ENCODE measurements around the gene XPR1.
A peak's percentile ranks its signal among the peaks of the same experiment; 100 is the strongest.

The XPR1 gene

GRCh38 chr1:180863158-180863775, 231.4 kb downstream of the XPR1 start:
- no peak for DNase-seq (ENCODE audit: low spot score in 2 of 2)
- H3K9me3 Mint-ChIP-seq: no peaks in the 10 kb centered on the region

GRCh38 chr1:180881806-180882509, 250.1 kb downstream of the XPR1 start:
- DNase-seq (ENCODE audit: low spot score in 2 of 2) (no peak), ATAC-seq (peak; percentile 45)
- Mint-ChIP-seq H3K9me3 (no peaks in the 10 kb centered on the region), H3K36me3 (peaks cover 18% of the 10 kb centered on the region), H3K4me3 (no peak overlapping the region), H3K27ac (peak overlapping the region; percentile 24), H3K4me1 (no peaks in the 10 kb centered on the region)

More at GRCh38 chr1:180863158-180863775, 231.4 kb downstream of the XPR1 start:
- no peak overlapping the region for H3K4me3 Mint-ChIP-seq
- peaks cover 19% of the 10 kb centered on the region for H3K36me3 Mint-ChIP-seq
- H3K4me1 Mint-ChIP-seq: no peaks in the 10 kb centered on the region
- no peak overlapping the region for H3K27ac Mint-ChIP-seq
- no peak for ATAC-seq

DNA sequence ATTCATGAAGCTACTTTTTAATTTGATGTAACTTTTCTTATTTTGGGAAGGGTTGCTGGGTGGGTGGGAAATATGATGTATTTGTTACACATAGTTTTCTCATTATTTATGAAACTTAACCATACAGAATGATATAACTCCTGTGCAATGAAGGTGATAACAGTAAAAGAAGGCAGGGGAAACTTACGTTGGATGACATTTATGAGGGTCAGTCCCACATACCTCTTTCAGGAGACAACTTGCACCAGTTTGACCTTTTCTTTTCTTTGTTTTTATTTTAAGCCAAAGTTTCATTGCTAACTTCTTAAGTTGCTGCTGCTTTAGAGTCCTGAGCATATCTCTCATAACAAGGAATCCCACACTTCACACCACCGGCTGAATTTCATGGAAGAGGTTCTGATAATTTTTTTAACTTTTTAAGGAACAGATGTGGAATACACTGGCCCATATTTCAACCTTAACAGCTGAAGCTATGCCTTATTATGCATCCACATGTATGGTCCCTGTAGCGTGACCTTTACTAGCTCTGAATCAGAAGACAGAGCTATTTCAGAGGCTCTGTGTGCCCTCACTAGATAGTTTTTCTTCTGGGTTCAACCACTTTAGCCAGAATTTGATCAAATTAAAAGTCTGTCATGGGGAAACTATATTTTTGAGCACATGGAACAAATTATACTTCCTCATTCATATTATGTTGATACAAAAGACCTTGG, 252.9 kb downstream of the XPR1 start:
- H3K27ac Mint-ChIP-seq: no peak overlapping the region

DNA sequence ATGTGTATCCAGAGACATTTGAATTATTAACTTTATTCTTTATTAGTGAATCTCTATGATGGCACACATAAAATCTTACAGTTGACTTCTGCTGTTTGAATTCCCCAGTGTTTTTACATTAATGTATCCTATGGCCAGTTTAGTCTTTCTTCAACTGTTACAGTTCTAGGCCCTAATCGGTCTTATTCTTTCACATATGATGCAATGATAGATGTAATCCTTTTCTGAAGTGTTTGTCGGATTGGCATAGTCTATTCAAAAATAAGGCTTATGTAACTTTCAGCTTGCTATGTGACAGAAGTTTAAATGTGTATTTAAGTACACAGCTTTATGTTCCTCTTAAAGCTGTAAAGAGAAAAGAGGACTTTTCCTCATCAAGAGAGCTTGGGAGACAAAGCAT, 254.5 kb downstream of the XPR1 start:
- H3K4me1 Mint-ChIP-seq: no peaks in the 10 kb centered on the region
- H3K4me3 Mint-ChIP-seq: no peak overlapping the region
- H3K9me3 Mint-ChIP-seq: no peaks in the 10 kb centered on the region
- no peak for ATAC-seq
- DNase-seq (ENCODE audit: low spot score in 2 of 2): no peak
- peaks cover 18% of the 10 kb centered on the region for H3K36me3 Mint-ChIP-seq
- H3K27ac Mint-ChIP-seq: no peak overlapping the region

More for the DNA sequence above, 252.9 kb downstream of the XPR1 start:
- no peak overlapping the region for H3K4me3 Mint-ChIP-seq
- DNase-seq (ENCODE audit: low spot score in 2 of 2) (no peak), ATAC-seq (no peak)
- H3K4me1 Mint-ChIP-seq: no peaks in the 10 kb centered on the region
- peaks cover 18% of the 10 kb centered on the region for H3K36me3 Mint-ChIP-seq
- no peaks in the 10 kb centered on the region for H3K9me3 Mint-ChIP-seq

DNA sequence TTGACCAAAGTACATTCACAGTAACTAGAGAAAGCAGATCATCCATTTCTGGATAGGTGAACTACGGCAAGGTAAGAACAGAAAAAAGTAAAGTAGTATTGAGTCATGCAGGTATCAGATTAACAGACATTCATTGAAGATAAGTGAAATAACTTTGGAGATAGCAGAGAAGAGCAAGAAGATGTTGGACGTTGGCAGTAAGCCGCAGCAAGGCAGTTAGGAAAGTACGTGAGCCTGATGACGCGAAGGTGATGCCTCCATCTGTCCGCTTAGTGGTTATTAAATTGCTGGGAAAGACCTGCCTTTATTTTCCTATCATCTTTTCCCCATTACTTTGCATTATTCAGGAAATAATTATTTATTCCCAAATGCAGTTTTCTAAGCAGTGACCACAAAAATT, 256.0 kb downstream of the XPR1 start:
- DNase-seq (ENCODE audit: low spot score in 2 of 2): no peak
- H3K27ac Mint-ChIP-seq: no peak overlapping the region

DNA sequence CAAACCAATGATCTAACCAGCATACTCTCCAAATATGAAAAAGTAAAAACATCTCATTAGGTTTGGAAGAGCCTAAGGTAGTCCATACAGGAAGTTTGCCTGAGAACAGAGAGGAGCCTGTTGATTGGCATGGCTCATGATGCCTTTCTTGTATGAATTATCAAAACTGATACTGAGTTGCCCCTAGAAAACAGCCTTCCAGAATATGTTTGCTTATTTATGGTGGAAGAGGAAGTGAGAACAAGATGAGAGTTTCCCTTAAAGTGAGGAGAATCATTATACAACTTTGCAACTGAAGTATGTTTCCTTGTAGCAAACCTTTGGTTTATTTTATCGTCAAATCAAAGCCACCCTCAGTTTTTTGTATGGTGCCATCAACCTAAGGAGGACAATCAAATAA, 257.0 kb downstream of the XPR1 start:
- H3K27ac Mint-ChIP-seq: no peak overlapping the region
- H3K4me1 Mint-ChIP-seq: no peaks in the 10 kb centered on the region
- H3K4me3 Mint-ChIP-seq: no peak overlapping the region
- DNase-seq (ENCODE audit: low spot score in 2 of 2) (no peak), ATAC-seq (no peak)
- no peaks in the 10 kb centered on the region for H3K9me3 Mint-ChIP-seq
- H3K36me3 Mint-ChIP-seq: peaks cover 4% of the 10 kb centered on the region

More for the DNA sequence above, 256.0 kb downstream of the XPR1 start:
- Mint-ChIP-seq H3K9me3 (no peaks in the 10 kb centered on the region), H3K36me3 (peaks cover 11% of the 10 kb centered on the region), H3K4me3 (no peak overlapping the region), H3K4me1 (no peaks in the 10 kb centered on the region)
- no peak for ATAC-seq

DNA sequence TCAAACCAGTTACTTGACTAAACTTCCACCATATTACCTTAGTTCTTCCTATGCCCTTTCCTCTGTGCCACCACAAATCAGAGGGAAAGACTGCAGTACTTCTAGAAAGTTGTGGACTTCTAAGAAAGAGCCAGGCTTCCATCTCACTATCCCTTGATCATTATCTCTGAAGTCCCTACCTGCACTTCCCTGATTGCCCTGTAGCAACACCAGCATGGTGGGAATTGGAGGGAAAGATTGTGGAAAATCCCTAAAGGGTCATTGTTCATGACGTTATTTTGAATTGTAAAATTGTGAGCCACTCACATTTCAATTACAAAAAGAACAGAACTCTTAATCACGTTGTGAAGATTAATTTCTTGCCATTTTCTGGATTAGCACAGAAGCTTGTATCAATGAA, 257.5 kb downstream of the XPR1 start:
- no peak for ATAC-seq
- Mint-ChIP-seq H3K9me3 (no peaks in the 10 kb centered on the region), H3K4me1 (no peaks in the 10 kb centered on the region), H3K27ac (no peak overlapping the region), H3K36me3 (no peaks in the 10 kb centered on the region), H3K4me3 (no peak overlapping the region)
- DNase-seq (ENCODE audit: low spot score in 2 of 2): no peak

DNA sequence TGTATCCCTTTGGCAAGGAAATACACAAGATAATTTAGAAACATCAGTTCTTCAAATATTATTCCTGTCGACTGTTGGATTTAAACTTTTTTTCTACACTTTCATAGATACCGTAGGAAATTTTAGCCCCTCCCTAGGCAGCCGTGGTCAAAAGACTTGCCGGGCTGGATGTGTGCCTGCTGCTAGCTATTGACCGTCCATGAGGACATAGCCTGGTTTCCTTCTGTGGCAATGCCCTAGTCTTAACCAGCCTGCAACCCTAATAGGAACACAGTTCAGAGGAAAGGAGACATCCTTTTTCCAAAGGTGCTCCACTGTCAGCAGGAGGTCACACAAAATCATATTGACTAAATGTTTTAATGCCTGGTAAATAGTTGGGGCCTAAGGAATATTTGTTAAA, 260.4 kb downstream of the XPR1 start:
- DNase-seq (ENCODE audit: low spot score in 2 of 2): no peak
- no peaks in the 10 kb centered on the region for H3K4me1 Mint-ChIP-seq
- no peaks in the 10 kb centered on the region for H3K36me3 Mint-ChIP-seq
- no peak overlapping the region for H3K4me3 Mint-ChIP-seq
- no peak for ATAC-seq
- H3K9me3 Mint-ChIP-seq: no peaks in the 10 kb centered on the region
- H3K27ac Mint-ChIP-seq: no peak overlapping the region

GRCh38 chr1:180892675-180893074, 260.9 kb downstream of the XPR1 start:
- DNase-seq (ENCODE audit: low spot score in 2 of 2): no peak
- Mint-ChIP-seq H3K9me3 (no peaks in the 10 kb centered on the region), H3K36me3 (no peaks in the 10 kb centered on the region), H3K4me1 (no peaks in the 10 kb centered on the region), H3K27ac (no peak overlapping the region), H3K4me3 (no peak overlapping the region)
- no peak for ATAC-seq

- Mint-ChIP-seq H3K4me3 (no peak overlapping the region), H3K36me3 (no peaks in the 10 kb centered on the region), H3K27ac (no peak overlapping the region), H3K4me1 (no peaks in the 10 kb centered on the region), H3K9me3 (no peaks in the 10 kb centered on the region)
- DNase-seq (ENCODE audit: low spot score in 2 of 2): no peak
- no peak for ATAC-seq
Measured at GRCh38 chr1:180893614-180894013, 261.8 kb downstream of the XPR1 start.

GRCh38 chr1:180896161-180896560, 264.3 kb downstream of the XPR1 start:
- Mint-ChIP-seq H3K4me3 (no peak overlapping the region), H3K4me1 (no peaks in the 10 kb centered on the region), H3K9me3 (no peaks in the 10 kb centered on the region), H3K36me3 (no peaks in the 10 kb centered on the region), H3K27ac (no peak overlapping the region)
- ATAC-seq: no peak
- no peak for DNase-seq (ENCODE audit: low spot score in 2 of 2)

GRCh38 chr1:180898441-180899219, 266.8 kb downstream of the XPR1 start:
- H3K4me1 Mint-ChIP-seq: no peaks in the 10 kb centered on the region
- ATAC-seq: no peak
- no peaks in the 10 kb centered on the region for H3K36me3 Mint-ChIP-seq

GRCh38 chr1:180899262-180899661, 267.4 kb downstream of the XPR1 start:
- Mint-ChIP-seq H3K4me3 (no peak overlapping the region), H3K9me3 (no peaks in the 10 kb centered on the region), H3K27ac (no peak overlapping the region), H3K36me3 (no peaks in the 10 kb centered on the region), H3K4me1 (no peaks in the 10 kb centered on the region)
- DNase-seq (ENCODE audit: low spot score in 2 of 2) (no peak), ATAC-seq (no peak)

More at GRCh38 chr1:180898441-180899219, 266.8 kb downstream of the XPR1 start:
- Mint-ChIP-seq H3K4me3 (no peak overlapping the region), H3K9me3 (no peaks in the 10 kb centered on the region), H3K27ac (no peak overlapping the region)
- no peak for DNase-seq (ENCODE audit: low spot score in 2 of 2)

GRCh38 chr1:180901076-180901990, 269.5 kb downstream of the XPR1 start:
- H3K4me1 Mint-ChIP-seq: no peaks in the 10 kb centered on the region
- ATAC-seq: no peak

More at GRCh38 chr1:180901076-180901990, 269.5 kb downstream of the XPR1 start:
- DNase-seq (ENCODE audit: low spot score in 2 of 2): no peak
- Mint-ChIP-seq H3K27ac (no peak overlapping the region), H3K36me3 (no peaks in the 10 kb centered on the region), H3K4me3 (no peak overlapping the region), H3K9me3 (no peaks in the 10 kb centered on the region)

Measured in stimulated activated effector memory CD8-positive, alpha-beta T cell treated with anti-CD3 and anti-CD28 coated beads, Interleukin-12 subunit alpha, Interleukin-12 subunit beta, amount 100 ng/mL, for 72 hours (primary cell).